K562 (cell line): ENCODE results near the gene FASTKD3. TPM values are rescaled to one million over a fixed set of nuclear protein-coding genes. Genes with fewer than 3 reads are reported as not detected.

ENCODE experiments used
- ATAC-seq: fragments of 200-7000 bp; cut with Tn5 transposase; 3 replicates; pipeline ENCODE4 v1.9.1; 2020; ENCODE audit warnings: moderate library complexity
- BruUV-seq: library from RNA; stranded (reverse); fragments of 400-500 nt; replicated peaks from 2 replicates; lab custom pipeline; 2021; lab: Mats Ljungman, UMichigan
- CTCF ChIA-PET: fragments of 300-600 bp; formaldehyde crosslinking; extraction: SDS; loops from one replicate; lab custom pipeline; 2021; ENCODE audit warnings: low intra/inter-chr PET ratio; lab: Yijun Ruan, JAX
- POLR2A ChIA-PET: fragments of 300-600, 350-650 bp; sonication (Branson Sonifier 250); formaldehyde crosslinking; extraction: SDS; loops from one replicate; lab custom pipeline; 2021; ENCODE audit warnings: antibody characterized with exemption, inconsistent platforms; lab: Yijun Ruan, JAX
- DNase-seq, 4 experiments: peaks; one replicate each; pipeline versions ENCODE4 v3.0.0 to v3.0.0-alpha.2; 2011 to 2018; ENCODE audit warnings: low spot score in 3 of 4, mixed read lengths in 3 of 4; ENCODE audit errors: extremely low read depth in 1 of 4
- FAIRE-seq: peaks from 2 replicates; lab custom pipeline; 2011; peaks lifted over from hg19 to GRCh38; lab: Jason Lieb, UNC
- H2AFZ ChIP-seq: 2 replicates; pipeline ENCODE4 v1.6.0; 2011; ENCODE audit warnings: low read depth, low read length, control low read depth, inconsistent platforms
- H3K27ac ChIP-seq: fragments of 200-600 bp; 3 replicates; pipeline ENCODE4 v1.8.0; 2011; ENCODE audit warnings: low read depth, mild to moderate bottlenecking, control low read depth, inconsistent platforms, low read length, moderate library complexity, mixed read lengths; ENCODE audit errors: extremely low read depth
- H3K27me3 ChIP-seq, 2 experiments: fragments of 300-600 bp in 1 of 2; 2 replicates in 1 of 2; 3 replicates in 1 of 2; pipeline versions ENCODE4 v1.6.0 to v1.8.0; 2011; ENCODE audit warnings: inconsistent platforms in 2 of 2, low read length in 2 of 2, mild to moderate bottlenecking in 1 of 2, mixed read lengths in 1 of 2, moderate library complexity in 1 of 2; ENCODE audit not compliant: control insufficient read depth in 2 of 2, insufficient read depth in 2 of 2
- H3K36me3 ChIP-seq: fragments of 300-600 bp; 3 replicates; pipeline ENCODE4 v1.8.0; 2011; ENCODE audit warnings: mild to moderate bottlenecking, low read length, inconsistent platforms; ENCODE audit not compliant: control insufficient read depth, insufficient read depth
- H3K4me1 ChIP-seq, 2 experiments: fragments of 200-600 bp in 1 of 2; replicated peaks in 1 of 2; 2 replicates in 1 of 2; 3 replicates in 1 of 2; pipeline versions ENCODE4 v1.5.1 to v1.8.0; 2011; ENCODE audit warnings: inconsistent platforms in 2 of 2, low read length in 2 of 2, mild to moderate bottlenecking in 1 of 2, mixed read lengths in 1 of 2, moderate library complexity in 1 of 2; ENCODE audit not compliant: control insufficient read depth in 2 of 2, insufficient read depth in 2 of 2
- H3K4me2 ChIP-seq: 2 replicates; pipeline ENCODE4 v1.6.1; 2011; ENCODE audit warnings: low read length, control low read depth, inconsistent platforms, mixed read lengths; ENCODE audit not compliant: insufficient read depth
- H3K4me3 ChIP-seq: fragments of 200-600 bp; sonication (generic), shearing (Covaris generic); 2 replicates; pipeline ENCODE4 v1.5.1; 2016; ENCODE audit warnings: control low read depth, inconsistent platforms
- H3K79me2 ChIP-seq: fragments of 200-600 bp; 3 replicates; pipeline ENCODE4 v1.8.0; 2011; ENCODE audit warnings: low read length, inconsistent platforms; ENCODE audit not compliant: control insufficient read depth, insufficient read depth
- H3K9ac ChIP-seq, 2 experiments: 2 replicates each; pipeline versions ENCODE4 v1.6.0 to v1.6.1; 2011; ENCODE audit warnings: low read depth in 2 of 2, low read length in 2 of 2, control low read depth in 1 of 2, inconsistent platforms in 1 of 2, mild to moderate bottlenecking in 1 of 2, mixed read lengths in 1 of 2; ENCODE audit not compliant: insufficient read depth in 1 of 2
- H3K9me1 ChIP-seq: one replicate; pipeline ENCODE4 v1.6.0; 2011; ENCODE audit warnings: inconsistent platforms, mild to moderate bottlenecking, low read length, moderate library complexity; ENCODE audit not compliant: control insufficient read depth, insufficient read depth
- H3K9me3 ChIP-seq: replicated peaks from 2 replicates; pipeline ENCODE4 v1.5.1; 2011; ENCODE audit warnings: low read depth, low read length, inconsistent platforms; ENCODE audit not compliant: control insufficient read depth, insufficient read depth
- H4K20me1 ChIP-seq: replicated peaks from 2 replicates; pipeline ENCODE4 v1.6.1; 2011; ENCODE audit warnings: low read length, inconsistent platforms, mixed read lengths; ENCODE audit not compliant: control insufficient read depth, insufficient read depth
- CBFB ChIP-seq: sonication (generic); formaldehyde crosslinking; IDR thresholded peaks from 2 replicates; pipeline ENCODE4 v1.4.0; 2020; ENCODE audit warnings: mild to moderate bottlenecking, missing genetic modification reagents
- CBX2 ChIP-seq: fragments of 200-600 bp; sonication (generic); IDR thresholded peaks from one replicate; pipeline ENCODE4 v1.6.1; 2012; ENCODE audit warnings: mild to moderate bottlenecking, low read length, inconsistent platforms; ENCODE audit not compliant: insufficient read depth, poor library complexity, severe bottlenecking
- FOSL1 ChIP-seq: fragments of 200-800 bp; sonication (Bioruptor generic); conservative IDR thresholded peaks from 2 replicates; pipeline ENCODE4 v1.6.1; 2016; ENCODE audit warnings: missing genetic modification characterization, missing compliant biosample characterization
- RFX7 ChIP-seq: fragments of 250-450 bp; sonication (Bioruptor Pico); IDR thresholded peaks from 2 replicates; pipeline ENCODE4 v1.5.1; 2021; ENCODE audit warnings: mild to moderate bottlenecking
- SMARCC2 ChIP-seq: fragments of 450-650 bp; IDR thresholded peaks from 2 replicates; pipeline ENCODE4 v1.6.1; 2017; ENCODE audit warnings: antibody characterized with exemption, moderate library complexity, mild to moderate bottlenecking, low read depth
- ZNF512 ChIP-seq: IDR thresholded peaks from 2 replicates; pipeline ENCODE4 v1.6.1; 2016; ENCODE audit warnings: missing genetic modification characterization, missing compliant biosample characterization
- WGBS: fragments of 100-300 bp; shearing (Covaris generic); methylation state at CpG from one replicate; pipeline ENCODE4 v1.1.6; 2016; ENCODE audit warnings: low coverage, mixed read lengths; ENCODE audit not compliant: insufficient coverage; ENCODE audit errors: missing lambda C conversion rate; 5-methylcytosine and 5-hydroxymethylcytosine counted together
- in situ Hi-C: fragments of 300-500 bp; cut with MboI; formaldehyde crosslinking; loops from 4 replicates; pipeline ENCODE4 v1.15.0; 2018; ENCODE audit warnings: inconsistent platforms, mixed read lengths
- intact Hi-C: fragments of 100-400 bp; cut with micrococcal nuclease; formaldehyde crosslinking; loops from 2 replicates; pipeline ENCODE4 v1.14.2; 2022
- polyA plus RNA-seq, 8 experiments: library from polyadenylated mRNA; depleted of rRNA in 4 of 8; stranded (reverse) in 5 of 8; unstranded in 3 of 8; fragments of >200 nt; fragmentation: Nextera tagmentation in 2 of 8; fragmentation: Illumina TruSeq in 1 of 8; extraction: Ambion mirVana in 2 of 8; extraction: Trizol in 1 of 8; gene quantifications; 2 replicates each; pipeline versions ENCODE4 v1.2.1 to v1.2.3, GENCODE V29; 2011 to 2014; ENCODE audit warnings: inconsistent platforms in 1 of 8, missing spikeins in 1 of 8
- total RNA-seq, 7 experiments: library from RNA; depleted of rRNA in 6 of 7; stranded (reverse); fragments of >200 nt in 6 of 7; fragmentation: Illumina TruSeq in 2 of 7; extraction: Trizol in 2 of 7; gene quantifications; 2 replicates each; pipeline versions ENCODE4 v1.2.1 to v1.2.3, GENCODE V29; 2011 to 2021; ENCODE audit warnings: low replicate concordance in 1 of 7

The FASTKD3 gene
- total and polyA plus RNA-seq, 9 of the 15 experiments (the other 6 are each of a cell fraction or from before 2014, with no cell fraction given) = 17.1 to 149 (median 47.5) TPM

GRCh38 chr5:7908317-7908716 lies 39.5 kb upstream of the FASTKD3 start:
- no peak overlapping the region for H2AFZ ChIP-seq
- H3K4me1 ChIP-seq = no peaks in the 10 kb centered on the region
- no peak for FAIRE-seq
- TF ChIP-seq SMARCC2 (no peak), CBX2 (no peak), RFX7 (CRISPR knock-in tag) (no peak), ZNF512 (tag) (no peak), CBFB (CRISPR knock-in tag) (no peak), FOSL1 (tag) (no peak)
- H3K27me3 ChIP-seq = no peaks in the 10 kb centered on the region
- no peak overlapping the region for H3K9ac ChIP-seq
- no peak for ATAC-seq
- intact Hi-C loops = no loop called here
- no TSS peak for BruUV-seq
- no peak overlapping the region for H3K4me2 ChIP-seq
- H3K9me3 ChIP-seq = 0 out of 2 replicates have a peak, but pooled peaks cover 5% of the 10 kb centered on the region
- H3K9me1 ChIP-seq = no peaks in the 10 kb centered on the region
- WGBS = 95% methylated on average over 1 of the region's 1 CpG
- peaks cover 15% of the 10 kb centered on the region; the same call in 2 of the 3 replicates for H3K36me3 ChIP-seq
- no peak for DNase-seq
- H3K27ac ChIP-seq = no peak overlapping the region
- no peak overlapping the region for H3K4me3 ChIP-seq
- in situ Hi-C loops = no loop called here
- CTCF ChIA-PET = no interaction called here
- no peaks in the 10 kb centered on the region for H4K20me1 ChIP-seq
- POLR2A ChIA-PET = no interaction called here
- no peaks in the 10 kb centered on the region for H3K79me2 ChIP-seq
